ENCODE data around the gene SNX11. TPM values are rescaled to one million over a fixed set of nuclear protein-coding genes. Genes with fewer than 3 reads are reported as not detected.
A peak's percentile ranks its signal among the peaks of the same experiment; 100 is the strongest.

SNX11 gene
- total and polyA plus RNA-seq, 7 experiments from 2014 or later: 12.3 to 35.1 (median 16.8) TPM

- H3K4me3 ChIP-seq (ENCODE audit: low read length): no peak overlapping the region
- ATAC-seq (no peak), DNase-seq (no peak)
- H3K9me3 Mint-ChIP-seq: peaks cover 0 to 2% (median 0%) of the 10 kb centered on the region in 11 donors
- CTCF ChIA-PET: interaction anchor here (0.6 kb wide), 1 partner anchor 136 kb away, joined by 5 read pairs; no protein-coding TSS in a partner anchor
- peak overlapping the region in 4 of 9 donors; percentile 5 to 56 (median 32) for H3K27ac Mint-ChIP-seq
- no peak overlapping the region for H3K4me3 Mint-ChIP-seq
- H3K4me1 Mint-ChIP-seq: peaks cover 19 to 56% (median 28%) of the 10 kb centered on the region in 7 donors
- peaks cover 3 to 43% (median 23%) of the 10 kb centered on the region in 5 donors for H3K36me3 Mint-ChIP-seq
- H3K27me3 Mint-ChIP-seq: no peaks in the 10 kb centered on the region
- no peaks in the 10 kb centered on the region for H3K9me3 ChIP-seq (ENCODE audit: control insufficient read depth in 2 of 3, low read length in 3 of 3)
- POLR2A ChIA-PET: no interaction called here
- H3K27ac ChIP-seq (ENCODE audit: low read depth, low read length): no peak overlapping the region
- H3K4me1 ChIP-seq (ENCODE audit: control insufficient read depth in 2 of 2, insufficient read depth in 2 of 2, low read length in 2 of 2): peaks cover 0 to 7% of the 10 kb centered on the region in 2 donors
- H3K27me3 ChIP-seq (ENCODE audit: control insufficient read depth in 2 of 2, insufficient read depth in 2 of 2, low read length in 2 of 2): no peaks in the 10 kb centered on the region
- peaks cover 5 to 49% (median 16%) of the 10 kb centered on the region in 3 experiments for H3K36me3 ChIP-seq (ENCODE audit: control insufficient read depth in 2 of 3, insufficient read depth in 3 of 3, low read length in 3 of 3)
- intact Hi-C loops (cut with micrococcal nuclease): loop anchor here in 1 of 2 donors (10.0 kb wide), 2 partner anchors 85 to 425 kb away; partner anchors contain the start of genes HOXB3 and HOXB5
Observed at GRCh38 chr17:48169926-48170325, 62.4 kb downstream of the SNX11 start.

Small RNA genes within 50 kb of the gene (microRNA-seq; reads per million reads assigned to microRNA genes)
- gene MIR1203 (ENCODE audit: borderline microRNAs expressed): not detected

Other genes starting within 250 kb of the SNX11 start
- 10 to 100 TPM; 25.2 to 36.5 (median 30.8) TPM for gene SP2, start 211.5 kb upstream of the SNX11 start, total RNA-seq
- 10 to 100 TPM in 1 of 2 donors, 1 to 10 TPM in 1; 7.9 to 15.6 TPM for gene SP2, start 211.5 kb upstream of the SNX11 start, polyA plus RNA-seq
- 10 to 100 TPM; 12.0 to 35.7 (median 14.1) TPM for gene PNPO, start 166.2 kb upstream of the SNX11 start, total RNA-seq
- 10 to 100 TPM; 16.2 to 25.1 TPM for gene PNPO, start 166.2 kb upstream of the SNX11 start, polyA plus RNA-seq
- not detected for gene PRR15L, start 149.9 kb upstream of the SNX11 start, total RNA-seq
- under 1 TPM in 1 of 2 donors, not detected in 1; 0.32 TPM for gene PRR15L, start 149.9 kb upstream of the SNX11 start, polyA plus RNA-seq
- gene CDK5RAP3, start 136.7 kb upstream of the SNX11 start, total RNA-seq: 100 to 1,000 TPM; 238 to 349 (median 276) TPM
- 10 to 100 TPM; 72.4 to 86.8 TPM for gene CDK5RAP3, start 136.7 kb upstream of the SNX11 start, polyA plus RNA-seq
- gene COPZ2, start 70.0 kb upstream of the SNX11 start, total RNA-seq: 1 to 10 TPM in 4 of 5 experiments, under 1 TPM in 1; 0.81 to 5.5 (median 1.9) TPM
- under 1 TPM; 0.75 to 0.99 TPM for gene COPZ2, start 70.0 kb upstream of the SNX11 start, polyA plus RNA-seq
- gene NFE2L1, start 59.4 kb upstream of the SNX11 start, total RNA-seq: 10 to 100 TPM; 34.7 to 65.2 (median 49.2) TPM
- 10 to 100 TPM in 1 of 2 donors, 1 to 10 TPM in 1; 8.7 to 15.8 TPM for gene NFE2L1, start 59.4 kb upstream of the SNX11 start, polyA plus RNA-seq
- 10 to 100 TPM; 16.4 to 56.7 (median 33.5) TPM for gene CBX1, start 6.3 kb upstream of the SNX11 start, total RNA-seq
- 10 to 100 TPM; 22.8 to 26.1 TPM for gene CBX1, start 6.3 kb upstream of the SNX11 start, polyA plus RNA-seq